ENCODE measurements around the gene TSPAN3. TPM values are rescaled to one million over a fixed set of nuclear protein-coding genes. Genes with fewer than 3 reads are reported as not detected.

Gene TSPAN3
- total RNA-seq, 1 donor from 2014 or later = 236 TPM

- H3K4me3 ChIP-seq (ENCODE audit: low read length in 3 of 3) = no peak overlapping the region
- no peaks in the 10 kb centered on the region for H3K9me3 ChIP-seq (ENCODE audit: control insufficient read depth in 3 of 3, low read length in 3 of 3)
- no peak overlapping the region for H3K9ac ChIP-seq (ENCODE audit: low read depth in 1 of 3, low read length in 3 of 3)
- H3K4me1 ChIP-seq (ENCODE audit: control insufficient read depth in 3 of 3, insufficient read depth in 3 of 3, low read length in 3 of 3) = peaks cover 5 to 7% (median 7%) of the 10 kb centered on the region in 3 donors
- H3K27me3 ChIP-seq (ENCODE audit: control insufficient read depth in 3 of 3, insufficient read depth in 3 of 3, low read length in 3 of 3) = no peaks in the 10 kb centered on the region
- no peak overlapping the region for H3K27ac ChIP-seq (ENCODE audit: low read depth, low read length)
- H3K36me3 ChIP-seq (ENCODE audit: control insufficient read depth in 3 of 3, insufficient read depth in 3 of 3, low read length in 3 of 3) = no peaks in the 10 kb centered on the region
Observed at GRCh38 chr15:77001351-77001750, 69.6 kb downstream of the TSPAN3 start.

GRCh38 chr15:76999996-77000395 is 70.9 kb downstream of the TSPAN3 start:
- H3K27me3 ChIP-seq (ENCODE audit: control insufficient read depth in 3 of 3, insufficient read depth in 3 of 3, low read length in 3 of 3) = no peaks in the 10 kb centered on the region
- no peak overlapping the region for H3K27ac ChIP-seq (ENCODE audit: low read depth, low read length)
- H3K9ac ChIP-seq (ENCODE audit: low read depth in 1 of 3, low read length in 3 of 3) = no peak overlapping the region
- H3K4me1 ChIP-seq (ENCODE audit: control insufficient read depth in 3 of 3, insufficient read depth in 3 of 3, low read length in 3 of 3) = peaks cover 7 to 9% (median 8%) of the 10 kb centered on the region in 3 donors
- no peak overlapping the region for H3K4me3 ChIP-seq (ENCODE audit: low read length in 3 of 3)
- no peaks in the 10 kb centered on the region for H3K9me3 ChIP-seq (ENCODE audit: control insufficient read depth in 3 of 3, low read length in 3 of 3)
- no peaks in the 10 kb centered on the region for H3K36me3 ChIP-seq (ENCODE audit: control insufficient read depth in 3 of 3, insufficient read depth in 3 of 3, low read length in 3 of 3)

- H3K36me3 ChIP-seq (ENCODE audit: control insufficient read depth in 3 of 3, insufficient read depth in 3 of 3, low read length in 3 of 3) = no peaks in the 10 kb centered on the region
- H3K4me1 ChIP-seq (ENCODE audit: control insufficient read depth in 3 of 3, insufficient read depth in 3 of 3, low read length in 3 of 3) = peaks cover 7 to 9% (median 8%) of the 10 kb centered on the region in 3 donors
- H3K27ac ChIP-seq (ENCODE audit: low read depth, low read length) = no peak overlapping the region
- no peak overlapping the region for H3K4me3 ChIP-seq (ENCODE audit: low read length in 3 of 3)
- no peaks in the 10 kb centered on the region for H3K9me3 ChIP-seq (ENCODE audit: control insufficient read depth in 3 of 3, low read length in 3 of 3)
- H3K9ac ChIP-seq (ENCODE audit: low read depth in 1 of 3, low read length in 3 of 3) = no peak overlapping the region
- no peaks in the 10 kb centered on the region for H3K27me3 ChIP-seq (ENCODE audit: control insufficient read depth in 3 of 3, insufficient read depth in 3 of 3, low read length in 3 of 3)
Observed at GRCh38 chr15:76998663-76999285, 72.1 kb downstream of the TSPAN3 start.

- Histone ChIP-seq H3K36me3 (ENCODE audit: control insufficient read depth in 3 of 3, insufficient read depth in 3 of 3, low read length in 3 of 3) (no peaks in the 10 kb centered on the region), H3K4me1 (ENCODE audit: control insufficient read depth in 3 of 3, insufficient read depth in 3 of 3, low read length in 3 of 3) (peaks cover 7 to 9% (median 8%) of the 10 kb centered on the region in 3 donors), H3K27me3 (ENCODE audit: control insufficient read depth in 3 of 3, insufficient read depth in 3 of 3, low read length in 3 of 3) (no peaks in the 10 kb centered on the region), H3K4me3 (ENCODE audit: low read length in 3 of 3) (peak overlapping the region in 2 of 3 donors; percentile 14 to 40), H3K27ac (ENCODE audit: low read depth, low read length) (no peak overlapping the region), H3K9me3 (ENCODE audit: control insufficient read depth in 3 of 3, low read length in 3 of 3) (no peaks in the 10 kb centered on the region), H3K9ac (ENCODE audit: low read depth in 1 of 3, low read length in 3 of 3) (peak overlapping the region in 1 of 3 donors; percentile 16)
Observed at GRCh38 chr15:76996526-76997401, 74.1 kb downstream of the TSPAN3 start.

GRCh38 chr15:76996076-76996525 is 74.8 kb downstream of the TSPAN3 start:
- peak overlapping the region in 2 of 3 donors; percentile 40 to 43 for H3K4me3 ChIP-seq (ENCODE audit: low read length in 3 of 3)
- H3K27ac ChIP-seq (ENCODE audit: low read depth, low read length) = no peak overlapping the region
- peaks cover 7 to 9% (median 8%) of the 10 kb centered on the region in 3 donors for H3K4me1 ChIP-seq (ENCODE audit: control insufficient read depth in 3 of 3, insufficient read depth in 3 of 3, low read length in 3 of 3)
- H3K9ac ChIP-seq (ENCODE audit: low read depth in 1 of 3, low read length in 3 of 3) = peak overlapping the region in 1 of 3 donors; percentile 16
- no peaks in the 10 kb centered on the region for H3K9me3 ChIP-seq (ENCODE audit: control insufficient read depth in 3 of 3, low read length in 3 of 3)
- no peaks in the 10 kb centered on the region for H3K27me3 ChIP-seq (ENCODE audit: control insufficient read depth in 3 of 3, insufficient read depth in 3 of 3, low read length in 3 of 3)
- no peaks in the 10 kb centered on the region for H3K36me3 ChIP-seq (ENCODE audit: control insufficient read depth in 3 of 3, insufficient read depth in 3 of 3, low read length in 3 of 3)

- Histone ChIP-seq H3K9ac (ENCODE audit: low read depth in 1 of 3, low read length in 3 of 3) (peak within 1 kb of the TSS in 1 of 3 donors; percentile 3), H3K27ac (ENCODE audit: low read depth, low read length) (no peak within 1 kb of the TSS), H3K27me3 (ENCODE audit: control insufficient read depth in 3 of 3, insufficient read depth in 3 of 3, low read length in 3 of 3) (no peaks in the 10 kb centered on the region), H3K36me3 (ENCODE audit: control insufficient read depth in 3 of 3, insufficient read depth in 3 of 3, low read length in 3 of 3) (no peaks in the 10 kb centered on the region), H3K9me3 (ENCODE audit: control insufficient read depth in 3 of 3, low read length in 3 of 3) (no peaks in the 10 kb centered on the region), H3K4me3 (ENCODE audit: low read length in 3 of 3) (peak within 1 kb of the TSS in 2 of 3 donors; percentile 17 to 43), H3K4me1 (ENCODE audit: control insufficient read depth in 3 of 3, insufficient read depth in 3 of 3, low read length in 3 of 3) (peaks cover 7 to 9% (median 8%) of the 10 kb centered on the region in 3 donors)
Observed at GRCh38 chr15:76994971-76995945, 75.7 kb downstream of the TSPAN3 start, which contains the start of gene PSTPIP1. Gene PSTPIP1 (plus strand): TSS chr15:76995126. CDS start chr15:76995574, 448 bp downstream.

- Histone ChIP-seq H3K9me3 (ENCODE audit: control insufficient read depth in 3 of 3, low read length in 3 of 3) (no peaks in the 10 kb centered on the region), H3K4me1 (ENCODE audit: control insufficient read depth in 3 of 3, insufficient read depth in 3 of 3, low read length in 3 of 3) (peaks cover 7 to 9% (median 8%) of the 10 kb centered on the region in 3 donors), H3K9ac (ENCODE audit: low read depth in 1 of 3, low read length in 3 of 3) (no peak overlapping the region), H3K27me3 (ENCODE audit: control insufficient read depth in 3 of 3, insufficient read depth in 3 of 3, low read length in 3 of 3) (no peaks in the 10 kb centered on the region), H3K27ac (ENCODE audit: low read depth, low read length) (no peak overlapping the region), H3K36me3 (ENCODE audit: control insufficient read depth in 3 of 3, insufficient read depth in 3 of 3, low read length in 3 of 3) (no peaks in the 10 kb centered on the region), H3K4me3 (ENCODE audit: low read length in 3 of 3) (no peak overlapping the region)
Observed at GRCh38 chr15:76994496-76994895, 76.4 kb downstream of the TSPAN3 start.

- Histone ChIP-seq H3K36me3 (ENCODE audit: control insufficient read depth in 3 of 3, insufficient read depth in 3 of 3, low read length in 3 of 3) (no peaks in the 10 kb centered on the region), H3K27ac (ENCODE audit: low read depth, low read length) (no peak overlapping the region), H3K4me1 (ENCODE audit: control insufficient read depth in 3 of 3, insufficient read depth in 3 of 3, low read length in 3 of 3) (peaks cover 10 to 13% (median 10%) of the 10 kb centered on the region in 3 donors), H3K4me3 (ENCODE audit: low read length in 3 of 3) (no peak overlapping the region), H3K27me3 (ENCODE audit: control insufficient read depth in 3 of 3, insufficient read depth in 3 of 3, low read length in 3 of 3) (peaks cover 0 to 3% (median 0%) of the 10 kb centered on the region in 3 donors), H3K9ac (ENCODE audit: low read depth in 1 of 3, low read length in 3 of 3) (no peak overlapping the region), H3K9me3 (ENCODE audit: control insufficient read depth in 3 of 3, low read length in 3 of 3) (no peaks in the 10 kb centered on the region)
Observed at GRCh38 chr15:76994001-76994400, 76.9 kb downstream of the TSPAN3 start.

GRCh38 chr15:76993114-76993725 is 77.7 kb downstream of the TSPAN3 start:
- H3K4me1 ChIP-seq (ENCODE audit: control insufficient read depth in 3 of 3, insufficient read depth in 3 of 3, low read length in 3 of 3) = peaks cover 17 to 21% (median 18%) of the 10 kb centered on the region in 3 donors

More at GRCh38 chr15:76993114-76993725, 77.7 kb downstream of the TSPAN3 start:
- Histone ChIP-seq H3K9me3 (ENCODE audit: control insufficient read depth in 3 of 3, low read length in 3 of 3) (no peaks in the 10 kb centered on the region), H3K9ac (ENCODE audit: low read depth in 1 of 3, low read length in 3 of 3) (no peak overlapping the region), H3K27ac (ENCODE audit: low read depth, low read length) (no peak overlapping the region), H3K27me3 (ENCODE audit: control insufficient read depth in 3 of 3, insufficient read depth in 3 of 3, low read length in 3 of 3) (peaks cover 0 to 3% (median 0%) of the 10 kb centered on the region in 3 donors), H3K36me3 (ENCODE audit: control insufficient read depth in 3 of 3, insufficient read depth in 3 of 3, low read length in 3 of 3) (no peaks in the 10 kb centered on the region), H3K4me3 (ENCODE audit: low read length in 3 of 3) (no peak overlapping the region)
